ENCODE results near the gene OTULINL. TPM values are rescaled to one million over a fixed set of nuclear protein-coding genes. Genes with fewer than 3 reads are reported as not detected.

The OTULINL gene
- total and polyA plus RNA-seq, 2 donors (not counting 1 experiment from before 2014, with no cell fraction given) = 0.17 to 2.4 TPM

- H3K4me2 ChIP-seq (ENCODE audit: extremely low read depth, insufficient read depth, low read length) = no peak overlapping the region
- no peaks in the 10 kb centered on the region for H3K36me3 ChIP-seq (ENCODE audit: control insufficient read depth, insufficient read depth, low read length)
- no peaks in the 10 kb centered on the region for H4K20me1 ChIP-seq (ENCODE audit: control insufficient read depth, extremely low read depth, insufficient read depth, low read length)
- H3K27me3 ChIP-seq (ENCODE audit: control insufficient read depth, insufficient read depth, low read length) = no peaks in the 10 kb centered on the region
- TF ChIP-seq, protein P1, sequence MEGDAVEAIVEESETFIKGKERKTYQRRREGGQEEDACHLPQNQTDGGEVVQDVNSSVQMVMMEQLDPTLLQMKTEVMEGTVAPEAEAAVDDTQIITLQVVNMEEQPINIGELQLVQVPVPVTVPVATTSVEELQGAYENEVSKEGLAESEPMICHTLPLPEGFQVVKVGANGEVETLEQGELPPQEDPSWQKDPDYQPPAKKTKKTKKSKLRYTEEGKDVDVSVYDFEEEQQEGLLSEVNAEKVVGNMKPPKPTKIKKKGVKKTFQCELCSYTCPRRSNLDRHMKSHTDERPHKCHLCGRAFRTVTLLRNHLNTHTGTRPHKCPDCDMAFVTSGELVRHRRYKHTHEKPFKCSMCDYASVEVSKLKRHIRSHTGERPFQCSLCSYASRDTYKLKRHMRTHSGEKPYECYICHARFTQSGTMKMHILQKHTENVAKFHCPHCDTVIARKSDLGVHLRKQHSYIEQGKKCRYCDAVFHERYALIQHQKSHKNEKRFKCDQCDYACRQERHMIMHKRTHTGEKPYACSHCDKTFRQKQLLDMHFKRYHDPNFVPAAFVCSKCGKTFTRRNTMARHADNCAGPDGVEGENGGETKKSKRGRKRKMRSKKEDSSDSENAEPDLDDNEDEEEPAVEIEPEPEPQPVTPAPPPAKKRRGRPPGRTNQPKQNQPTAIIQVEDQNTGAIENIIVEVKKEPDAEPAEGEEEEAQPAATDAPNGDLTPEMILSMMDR (conservative IDR thresholded peaks at IDR 0.05 in 1 of 2, IDR thresholded peaks at IDR 0.05 in 1 of 2; ENCODE audit: low read depth in 1 of 2, low read length in 2 of 2) = no peak
- no peak for TF ChIP-seq EZH2 (IDR thresholded peaks at IDR 0.05; ENCODE audit: low read length, missing control alignments)
- H2AFZ ChIP-seq (ENCODE audit: low read length) = no peak overlapping the region
- no peak for DNase-seq (ENCODE audit: low read depth in 2 of 2)
- no peaks in the 10 kb centered on the region for H3K79me2 ChIP-seq (ENCODE audit: control insufficient read depth, insufficient read depth, low read length)
- no peak overlapping the region for H3K9ac ChIP-seq (ENCODE audit: insufficient read depth, low read length)
- no peak overlapping the region for H3K4me3 ChIP-seq (replicated peaks in 1 of 4; ENCODE audit: control extremely low read depth in 1 of 4, insufficient read depth in 1 of 4, low read depth in 3 of 4, low read length in 4 of 4)
- no peak overlapping the region for H3K27ac ChIP-seq (ENCODE audit: insufficient read depth, low read length)
- no peaks in the 10 kb centered on the region for H3K9me3 ChIP-seq (ENCODE audit: control insufficient read depth, insufficient read depth, low read depth, low read length)
- H3K4me1 ChIP-seq (ENCODE audit: control insufficient read depth, extremely low read depth, insufficient read depth, low read length) = no peaks in the 10 kb centered on the region
These were observed 26.6 kb downstream of the OTULINL start for GRCh38 chr5:14608169-14608568.

- Histone ChIP-seq H3K4me3 (replicated peaks in 1 of 4; ENCODE audit: control extremely low read depth in 1 of 4, insufficient read depth in 1 of 4, low read depth in 3 of 4, low read length in 4 of 4) (no peak overlapping the region), H3K4me2 (ENCODE audit: extremely low read depth, insufficient read depth, low read length) (no peak overlapping the region), H2AFZ (ENCODE audit: low read length) (no peak overlapping the region), H3K9me3 (ENCODE audit: control insufficient read depth, insufficient read depth, low read depth, low read length) (no peaks in the 10 kb centered on the region), H3K27me3 (ENCODE audit: control insufficient read depth, insufficient read depth, low read length) (no peaks in the 10 kb centered on the region), H3K9ac (ENCODE audit: insufficient read depth, low read length) (no peak overlapping the region), H3K36me3 (ENCODE audit: control insufficient read depth, insufficient read depth, low read length) (no peaks in the 10 kb centered on the region), H3K79me2 (ENCODE audit: control insufficient read depth, insufficient read depth, low read length) (no peaks in the 10 kb centered on the region), H3K4me1 (ENCODE audit: control insufficient read depth, extremely low read depth, insufficient read depth, low read length) (no peaks in the 10 kb centered on the region), H4K20me1 (ENCODE audit: control insufficient read depth, extremely low read depth, insufficient read depth, low read length) (no peaks in the 10 kb centered on the region), H3K27ac (ENCODE audit: insufficient read depth, low read length) (no peak overlapping the region)
- TF ChIP-seq, protein P1 (conservative IDR thresholded peaks at IDR 0.05 in 1 of 2, IDR thresholded peaks at IDR 0.05 in 1 of 2; ENCODE audit: low read depth in 1 of 2, low read length in 2 of 2) = no peak
- TF ChIP-seq EZH2 (IDR thresholded peaks at IDR 0.05; ENCODE audit: low read length, missing control alignments) = no peak
- no peak for DNase-seq (ENCODE audit: low read depth in 2 of 2)
These were observed 30.1 kb downstream of the OTULINL start for GRCh38 chr5:14611737-14612136.

GRCh38 chr5:14614490-14614889 is 32.9 kb downstream of the OTULINL start:
- Histone ChIP-seq H3K79me2 (ENCODE audit: control insufficient read depth, insufficient read depth, low read length) (no peaks in the 10 kb centered on the region), H3K27me3 (ENCODE audit: control insufficient read depth, insufficient read depth, low read length) (no peaks in the 10 kb centered on the region), H3K27ac (ENCODE audit: insufficient read depth, low read length) (no peak overlapping the region), H3K9ac (ENCODE audit: insufficient read depth, low read length) (no peak overlapping the region), H3K4me2 (ENCODE audit: extremely low read depth, insufficient read depth, low read length) (no peak overlapping the region), H4K20me1 (ENCODE audit: control insufficient read depth, extremely low read depth, insufficient read depth, low read length) (no peaks in the 10 kb centered on the region), H3K4me3 (replicated peaks in 1 of 4; ENCODE audit: control extremely low read depth in 1 of 4, insufficient read depth in 1 of 4, low read depth in 3 of 4, low read length in 4 of 4) (no peak overlapping the region), H3K36me3 (ENCODE audit: control insufficient read depth, insufficient read depth, low read length) (no peaks in the 10 kb centered on the region), H3K9me3 (ENCODE audit: control insufficient read depth, insufficient read depth, low read depth, low read length) (no peaks in the 10 kb centered on the region), H2AFZ (ENCODE audit: low read length) (no peak overlapping the region), H3K4me1 (ENCODE audit: control insufficient read depth, extremely low read depth, insufficient read depth, low read length) (no peaks in the 10 kb centered on the region)
- DNase-seq (ENCODE audit: low read depth in 2 of 2) = no peak
- TF ChIP-seq, protein P1 (conservative IDR thresholded peaks at IDR 0.05 in 1 of 2, IDR thresholded peaks at IDR 0.05 in 1 of 2; ENCODE audit: low read depth in 1 of 2, low read length in 2 of 2) = no peak
- TF ChIP-seq EZH2 (IDR thresholded peaks at IDR 0.05; ENCODE audit: low read length, missing control alignments) = no peak

Measured in fibroblast of lung (primary cell).